ENCODE results near the gene SIRT5.

The SIRT5 gene

DNA sequence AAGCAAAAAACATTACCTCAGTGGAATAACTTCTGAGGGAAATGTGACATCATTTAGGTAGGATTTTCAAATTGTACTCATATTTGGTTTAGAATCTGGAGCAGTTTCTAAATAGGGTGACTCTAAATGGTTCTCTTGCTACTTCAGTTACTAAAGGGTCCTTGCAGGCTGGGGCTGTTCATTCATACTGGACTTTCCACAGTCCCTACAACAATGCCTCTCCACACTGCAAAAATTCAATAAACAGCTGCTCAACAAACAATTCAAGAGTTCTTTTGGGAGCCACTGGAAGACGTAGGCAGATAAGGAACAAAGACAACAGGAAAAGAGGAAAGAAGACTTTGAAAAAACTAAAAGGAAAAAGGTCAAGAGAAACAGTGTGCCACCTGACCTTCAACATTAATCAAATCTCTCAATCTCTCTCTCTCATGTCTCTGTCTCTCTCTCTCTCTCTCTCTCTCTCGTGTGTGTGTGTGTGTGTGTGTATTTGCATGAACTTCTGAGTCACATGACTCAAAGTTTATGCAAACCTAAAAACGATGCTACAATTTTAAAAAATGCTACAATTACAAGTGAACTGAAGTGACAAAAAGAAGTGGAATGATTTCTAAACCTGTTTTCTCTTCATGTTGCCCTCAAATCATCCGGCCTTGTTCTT, 55.2 kb downstream of the SIRT5 start:
- Histone ChIP-seq H3K4me2 (ENCODE audit: insufficient read depth, low read length, poor library complexity, severe bottlenecking) (no peak overlapping the region), H2BK120ac (ENCODE audit: low read depth, low read length) (no peak overlapping the region), H4K8ac (ENCODE audit: low read depth, low read length) (no peak overlapping the region), H3K36me3 (replicated peaks in 1 of 2; ENCODE audit: control insufficient read depth in 2 of 2, insufficient read depth in 2 of 2, low read length in 2 of 2) (peaks cover 6 to 94% of the 10 kb centered on the region in 2 donors), H4K91ac (ENCODE audit: low read depth, low read length, poor library complexity) (no peak overlapping the region), H3K79me1 (ENCODE audit: low read depth, low read length) (no peaks in the 10 kb centered on the region), H2AK5ac (ENCODE audit: low read depth, low read length) (no peak overlapping the region), H3K4ac (ENCODE audit: low read length) (no peak overlapping the region), H3K9me3 (replicated peaks in 1 of 2; ENCODE audit: control insufficient read depth in 2 of 2, insufficient read depth in 1 of 2, low read depth in 1 of 2, low read length in 2 of 2) (no peaks in the 10 kb centered on the region), H3K9ac (ENCODE audit: low read depth, low read length, poor library complexity) (no peak overlapping the region), H2BK12ac (ENCODE audit: low read length) (no peak overlapping the region), H3K18ac (ENCODE audit: low read length) (no peak overlapping the region), H2BK15ac (ENCODE audit: low read length) (no peak overlapping the region), H3K4me3 (ENCODE audit: low read length in 2 of 2) (no peak overlapping the region), H3K4me1 (ENCODE audit: control insufficient read depth in 2 of 2, insufficient read depth in 1 of 2, low read depth in 1 of 2, low read length in 2 of 2) (peaks cover 0 to 5% of the 10 kb centered on the region in 2 donors), H2BK5ac (ENCODE audit: low read length) (no peak overlapping the region), H2AFZ (ENCODE audit: low read length) (no peak overlapping the region), H3K27me3 (ENCODE audit: control insufficient read depth in 3 of 3, insufficient read depth in 3 of 3, low read depth in 1 of 3, low read length in 3 of 3) (no peaks in the 10 kb centered on the region), H3K27ac (replicated peaks; ENCODE audit: low read length) (no peak overlapping the region), H3K23ac (ENCODE audit: low read depth, low read length, poor library complexity) (no peak overlapping the region), H3K14ac (ENCODE audit: low read length) (no peak overlapping the region)
- WGBS, 2 donors (ENCODE audit: extremely low coverage in 2 of 2, insufficient read length in 2 of 2, insufficient replicate concordance in 1 of 2), result no CpG with 5 or more reads among the region's 4 CpGs
- DNase-seq (ENCODE audit: low spot score), result no peak

DNA sequence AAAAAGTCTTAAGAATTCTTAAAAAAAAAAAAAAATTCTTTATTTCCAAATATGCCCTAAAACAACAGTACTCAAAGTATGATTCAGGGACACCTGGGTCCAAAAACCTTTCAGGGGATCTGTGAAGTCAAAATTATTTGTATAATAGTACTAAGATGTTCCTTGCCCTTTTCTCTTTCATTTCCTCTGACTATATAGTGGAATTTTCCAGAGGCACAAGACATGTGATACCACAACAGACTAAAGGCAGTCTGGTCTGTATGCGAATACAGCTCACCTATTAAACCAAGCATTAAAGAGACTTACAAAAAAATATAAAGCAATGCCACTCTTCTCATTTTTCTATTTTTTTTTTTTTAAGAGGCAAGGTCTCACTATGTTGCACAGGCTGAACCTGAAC, 56.1 kb downstream of the SIRT5 start:
- Histone ChIP-seq H4K91ac (ENCODE audit: low read depth, low read length, poor library complexity) (no peak overlapping the region), H3K18ac (ENCODE audit: low read length) (no peak overlapping the region), H3K4me1 (ENCODE audit: control insufficient read depth in 2 of 2, insufficient read depth in 1 of 2, low read depth in 1 of 2, low read length in 2 of 2) (peaks cover 0 to 5% of the 10 kb centered on the region in 2 donors), H2BK15ac (ENCODE audit: low read length) (no peak overlapping the region), H3K9me3 (replicated peaks in 1 of 2; ENCODE audit: control insufficient read depth in 2 of 2, insufficient read depth in 1 of 2, low read depth in 1 of 2, low read length in 2 of 2) (no peaks in the 10 kb centered on the region), H3K79me1 (ENCODE audit: low read depth, low read length) (no peaks in the 10 kb centered on the region), H2BK120ac (ENCODE audit: low read depth, low read length) (no peak overlapping the region), H3K4me3 (ENCODE audit: low read length in 2 of 2) (no peak overlapping the region), H2BK5ac (ENCODE audit: low read length) (no peak overlapping the region), H2AK5ac (ENCODE audit: low read depth, low read length) (no peak overlapping the region), H3K14ac (ENCODE audit: low read length) (no peak overlapping the region), H2AFZ (ENCODE audit: low read length) (no peak overlapping the region), H3K36me3 (replicated peaks in 1 of 2; ENCODE audit: control insufficient read depth in 2 of 2, insufficient read depth in 2 of 2, low read length in 2 of 2) (peaks cover 5 to 94% of the 10 kb centered on the region in 2 donors), H3K23ac (ENCODE audit: low read depth, low read length, poor library complexity) (no peak overlapping the region), H3K27me3 (ENCODE audit: control insufficient read depth in 3 of 3, insufficient read depth in 3 of 3, low read depth in 1 of 3, low read length in 3 of 3) (no peaks in the 10 kb centered on the region), H2BK12ac (ENCODE audit: low read length) (no peak overlapping the region), H3K27ac (replicated peaks; ENCODE audit: low read length) (no peak overlapping the region), H3K4me2 (ENCODE audit: insufficient read depth, low read length, poor library complexity, severe bottlenecking) (no peak overlapping the region), H4K8ac (ENCODE audit: low read depth, low read length) (no peak overlapping the region), H3K4ac (ENCODE audit: low read length) (no peak overlapping the region), H3K9ac (ENCODE audit: low read depth, low read length, poor library complexity) (no peak overlapping the region)
- no peak for DNase-seq (ENCODE audit: low spot score)
- WGBS, 2 donors (ENCODE audit: extremely low coverage in 2 of 2, insufficient read length in 2 of 2, insufficient replicate concordance in 1 of 2), result no CpG with 5 or more reads among the region's 1 CpG

DNA sequence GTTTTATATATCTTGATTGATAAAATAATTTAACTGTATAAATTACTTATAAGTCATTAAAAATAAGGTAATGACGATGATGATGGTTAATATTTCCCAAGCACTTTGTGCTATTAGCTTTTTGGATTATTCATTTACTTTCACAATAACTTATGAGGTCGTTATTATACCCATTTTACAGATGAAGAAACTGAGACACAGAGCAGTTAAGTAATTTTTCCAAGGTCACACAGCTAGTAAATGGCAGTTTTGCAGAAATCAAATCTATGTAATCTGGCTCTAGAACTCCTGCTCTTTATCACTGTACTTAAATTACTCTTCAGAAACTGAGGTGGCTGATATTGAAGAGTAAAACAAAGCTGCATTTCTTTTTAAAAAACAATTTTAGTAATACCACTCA, 58.9 kb downstream of the SIRT5 start:
- Histone ChIP-seq H3K27ac (replicated peaks; ENCODE audit: low read length) (no peak overlapping the region), H3K14ac (ENCODE audit: low read length) (no peak overlapping the region), H3K27me3 (ENCODE audit: control insufficient read depth in 3 of 3, insufficient read depth in 3 of 3, low read depth in 1 of 3, low read length in 3 of 3) (no peaks in the 10 kb centered on the region), H2AK5ac (ENCODE audit: low read depth, low read length) (no peak overlapping the region), H3K4me3 (ENCODE audit: low read length in 2 of 2) (no peak overlapping the region), H3K4ac (ENCODE audit: low read length) (no peak overlapping the region), H2BK15ac (ENCODE audit: low read length) (no peak overlapping the region), H2AFZ (ENCODE audit: low read length) (no peak overlapping the region), H4K91ac (ENCODE audit: low read depth, low read length, poor library complexity) (no peak overlapping the region), H2BK12ac (ENCODE audit: low read length) (no peak overlapping the region), H3K9me3 (replicated peaks in 1 of 2; ENCODE audit: control insufficient read depth in 2 of 2, insufficient read depth in 1 of 2, low read depth in 1 of 2, low read length in 2 of 2) (no peaks in the 10 kb centered on the region), H2BK5ac (ENCODE audit: low read length) (no peak overlapping the region), H3K79me1 (ENCODE audit: low read depth, low read length) (no peaks in the 10 kb centered on the region), H3K18ac (ENCODE audit: low read length) (no peak overlapping the region), H3K36me3 (replicated peaks in 1 of 2; ENCODE audit: control insufficient read depth in 2 of 2, insufficient read depth in 2 of 2, low read length in 2 of 2) (peaks cover 5 to 95% of the 10 kb centered on the region in 2 donors), H4K8ac (ENCODE audit: low read depth, low read length) (no peak overlapping the region), H2BK120ac (ENCODE audit: low read depth, low read length) (no peak overlapping the region), H3K4me1 (ENCODE audit: control insufficient read depth in 2 of 2, insufficient read depth in 1 of 2, low read depth in 1 of 2, low read length in 2 of 2) (peaks cover 0 to 10% of the 10 kb centered on the region in 2 donors), H3K9ac (ENCODE audit: low read depth, low read length, poor library complexity) (no peak overlapping the region), H3K4me2 (ENCODE audit: insufficient read depth, low read length, poor library complexity, severe bottlenecking) (no peak overlapping the region), H3K23ac (ENCODE audit: low read depth, low read length, poor library complexity) (no peak overlapping the region)
- no CpG with 5 or more reads among the region's 2 CpGs for WGBS, 2 donors (ENCODE audit: extremely low coverage in 2 of 2, insufficient read length in 2 of 2, insufficient replicate concordance in 1 of 2)
- no peak for DNase-seq (ENCODE audit: low spot score)

DNA sequence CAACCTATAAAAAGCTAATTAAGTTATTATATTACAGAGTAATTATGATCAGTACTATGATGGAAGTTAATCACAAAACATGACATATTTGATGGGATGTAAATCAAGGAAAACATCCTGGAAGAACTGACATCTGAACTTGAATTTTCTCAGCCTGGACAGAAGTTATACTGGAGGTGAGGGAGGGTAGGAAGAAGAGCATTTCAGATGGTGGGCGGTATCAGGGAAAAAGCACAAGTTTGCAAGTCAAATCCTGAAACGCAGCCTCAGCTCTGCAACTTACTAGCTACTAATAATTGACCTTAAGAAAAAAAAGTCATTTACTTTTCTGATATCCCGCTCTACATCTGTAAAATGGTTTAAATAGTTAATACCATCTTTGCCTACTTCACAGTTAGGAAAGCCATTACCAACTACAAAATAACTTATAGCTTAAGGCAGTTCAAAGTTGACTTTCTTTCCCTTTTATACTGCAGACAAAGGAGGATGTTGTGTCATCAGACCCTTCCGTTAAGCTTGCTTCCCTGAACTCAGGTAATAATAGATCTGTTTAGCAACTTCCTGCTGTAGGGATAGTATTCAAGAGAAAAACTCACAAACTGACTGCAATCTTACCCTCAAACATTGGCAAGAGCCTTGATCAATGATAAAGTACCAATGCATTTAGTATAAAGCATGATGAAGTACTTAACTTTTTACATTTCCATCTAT, 61.7 kb downstream of the SIRT5 start:
- no CpG with 5 or more reads among the region's 4 CpGs for WGBS, 2 donors (ENCODE audit: extremely low coverage in 2 of 2, insufficient read length in 2 of 2, insufficient replicate concordance in 1 of 2)
- no peak overlapping the region for H2BK120ac ChIP-seq (ENCODE audit: low read depth, low read length)
- no peak overlapping the region for H2BK5ac ChIP-seq (ENCODE audit: low read length)
- no peak overlapping the region for H3K27ac ChIP-seq (replicated peaks; ENCODE audit: low read length)
- no peak for DNase-seq (ENCODE audit: low spot score)
- H3K9me3 ChIP-seq (replicated peaks in 1 of 2; ENCODE audit: control insufficient read depth in 2 of 2, insufficient read depth in 1 of 2, low read depth in 1 of 2, low read length in 2 of 2), result no peaks in the 10 kb centered on the region
- H3K4me3 ChIP-seq (ENCODE audit: low read length in 2 of 2), result no peak overlapping the region
- H4K8ac ChIP-seq (ENCODE audit: low read depth, low read length), result no peak overlapping the region
- no peaks in the 10 kb centered on the region for H3K79me1 ChIP-seq (ENCODE audit: low read depth, low read length)
- no peak overlapping the region for H3K18ac ChIP-seq (ENCODE audit: low read length)
- peaks cover 4 to 95% of the 10 kb centered on the region in 2 donors for H3K36me3 ChIP-seq (replicated peaks in 1 of 2; ENCODE audit: control insufficient read depth in 2 of 2, insufficient read depth in 2 of 2, low read length in 2 of 2)
- H3K9ac ChIP-seq (ENCODE audit: low read depth, low read length, poor library complexity), result no peak overlapping the region
- H3K4ac ChIP-seq (ENCODE audit: low read length), result no peak overlapping the region
- no peak overlapping the region for H2BK12ac ChIP-seq (ENCODE audit: low read length)
- no peak overlapping the region for H4K91ac ChIP-seq (ENCODE audit: low read depth, low read length, poor library complexity)
- no peak overlapping the region for H3K4me2 ChIP-seq (ENCODE audit: insufficient read depth, low read length, poor library complexity, severe bottlenecking)
- H3K27me3 ChIP-seq (ENCODE audit: control insufficient read depth in 3 of 3, insufficient read depth in 3 of 3, low read depth in 1 of 3, low read length in 3 of 3), result no peaks in the 10 kb centered on the region
- no peak overlapping the region for H2AFZ ChIP-seq (ENCODE audit: low read length)
- H2AK5ac ChIP-seq (ENCODE audit: low read depth, low read length), result no peak overlapping the region
- no peak overlapping the region for H3K23ac ChIP-seq (ENCODE audit: low read depth, low read length, poor library complexity)
- no peak overlapping the region for H3K14ac ChIP-seq (ENCODE audit: low read length)
- no peak overlapping the region for H2BK15ac ChIP-seq (ENCODE audit: low read length)
- peaks cover 0 to 5% of the 10 kb centered on the region in 2 donors for H3K4me1 ChIP-seq (ENCODE audit: control insufficient read depth in 2 of 2, insufficient read depth in 1 of 2, low read depth in 1 of 2, low read length in 2 of 2)
